OCI-LY3 (cell line): Measurements from ENCODE around the gene LRRFIP2.

Experiments
- H2AFZ ChIP-seq: fragments of 200-600, 300-600 bp; shearing (Covaris generic); 2 replicates; pipeline ENCODE4 v1.6.0; 2014; ENCODE audit warnings: antibody characterized with exemption, low read depth, low read length
- H3K27ac ChIP-seq: fragments of 200-600, 300-600 bp; sonication (generic); 2 replicates; pipeline ENCODE4 v1.5.1; 2014; ENCODE audit warnings: mild to moderate bottlenecking, low read length, moderate library complexity, mixed read lengths
- H3K27me3 ChIP-seq: fragments of 200-600, 300-600 bp; sonication (generic); 2 replicates; pipeline ENCODE4 v1.6.1; 2014; ENCODE audit warnings: low read depth, low read length, mixed read lengths
- H3K36me3 ChIP-seq: fragments of 200-600, 300-600 bp; sonication (generic); replicated peaks from 2 replicates; pipeline ENCODE3; 2014; ENCODE audit warnings: low read depth, low read length, mixed read lengths
- H3K4me1 ChIP-seq: fragments of 300-600, 200-600 bp; sonication (generic); 2 replicates; pipeline ENCODE4 v1.6.1; 2014; ENCODE audit warnings: low read length, mixed read lengths
- H3K4me2 ChIP-seq: fragments of 200-600, 300-600 bp; sonication (generic); 2 replicates; pipeline ENCODE4 v1.6.1; 2014; ENCODE audit warnings: low read length, mixed read lengths
- H3K4me3 ChIP-seq: fragments of 300-600, 200-600 bp; sonication (generic); 2 replicates; pipeline ENCODE4 v1.5.1; 2014; ENCODE audit warnings: antibody characterized with exemption, mild to moderate bottlenecking, low read length, moderate library complexity
- H3K79me2 ChIP-seq: fragments of 300-600, 200-600 bp; shearing (Covaris generic); 2 replicates; pipeline ENCODE4 v1.6.1; 2014; ENCODE audit warnings: mild to moderate bottlenecking, low read length, mixed read lengths
- H3K9ac ChIP-seq: fragments of 300-600, 200-600 bp; shearing (Covaris generic); 2 replicates; pipeline ENCODE4 v1.6.0; 2014; ENCODE audit warnings: mild to moderate bottlenecking, low read length, moderate library complexity
- H3K9me3 ChIP-seq: fragments of 200-600, 300-600 bp; shearing (Covaris generic); 2 replicates; pipeline ENCODE4 v1.6.1; 2014; ENCODE audit warnings: low read length, mixed read lengths; ENCODE audit not compliant: insufficient read depth
- H4K20me1 ChIP-seq: fragments of 200-600, 300-600 bp; sonication (generic); 2 replicates; pipeline ENCODE4 v1.6.1; 2016; ENCODE audit warnings: low read length, mixed read lengths; ENCODE audit not compliant: insufficient read depth
- CTCF ChIP-seq: fragments of 200-600, 300-600 bp; sonication (generic); IDR thresholded peaks from 2 replicates; pipeline ENCODE4 v1.5.1; 2014; ENCODE audit warnings: antibody characterized with exemption, low read length, low read depth
- EZH2phosphoT487 ChIP-seq: fragments of 200-600 bp; shearing (Covaris generic); IDR thresholded peaks from 2 replicates; pipeline ENCODE4 v1.6.1; 2018; ENCODE audit warnings: antibody characterized with exemption, mixed run types, low read depth

The LRRFIP2 gene

GRCh38 chr3:37071921-37072320 is 102.5 kb downstream of the LRRFIP2 start:
- H3K27me3 ChIP-seq, result no peaks in the 10 kb centered on the region
- H2AFZ ChIP-seq, result no peak overlapping the region
- H3K4me1 ChIP-seq, result no peaks in the 10 kb centered on the region
- no peaks in the 10 kb centered on the region for H3K79me2 ChIP-seq
- H3K36me3 ChIP-seq, result peaks cover 3% of the 10 kb centered on the region
- H3K4me2 ChIP-seq, result no peak overlapping the region
- no peak overlapping the region for H3K9ac ChIP-seq
- H3K27ac ChIP-seq, result no peak overlapping the region
- H4K20me1 ChIP-seq, result no peaks in the 10 kb centered on the region
- no peak overlapping the region for H3K4me3 ChIP-seq
- TF ChIP-seq EZH2phosphoT487 (no peak), CTCF (no peak)
- no peaks in the 10 kb centered on the region for H3K9me3 ChIP-seq

- Histone ChIP-seq H4K20me1 (no peaks in the 10 kb centered on the region), H3K79me2 (no peaks in the 10 kb centered on the region), H3K9me3 (no peaks in the 10 kb centered on the region), H3K27ac (no peak overlapping the region), H3K4me3 (no peak overlapping the region), H3K4me2 (no peak overlapping the region), H3K9ac (no peak overlapping the region), H3K27me3 (no peaks in the 10 kb centered on the region), H3K4me1 (peaks cover under 1% of the 10 kb centered on the region; the same call in 1 of the 2 replicates), H2AFZ (no peak overlapping the region), H3K36me3 (peaks cover 10% of the 10 kb centered on the region)
- TF ChIP-seq EZH2phosphoT487, result no peak
- no peak for TF ChIP-seq CTCF
Observed at GRCh38 chr3:37068031-37068430, 106.4 kb downstream of the LRRFIP2 start.

GRCh38 chr3:37067577-37067976 is 106.8 kb downstream of the LRRFIP2 start:
- Histone ChIP-seq H3K9ac (no peak overlapping the region), H3K36me3 (peaks cover 10% of the 10 kb centered on the region), H2AFZ (no peak overlapping the region), H3K27ac (no peak overlapping the region), H3K4me1 (peaks cover 5% of the 10 kb centered on the region; the same call in 1 of the 2 replicates), H3K4me3 (no peak overlapping the region), H4K20me1 (no peaks in the 10 kb centered on the region), H3K79me2 (no peaks in the 10 kb centered on the region), H3K27me3 (no peaks in the 10 kb centered on the region), H3K9me3 (no peaks in the 10 kb centered on the region), H3K4me2 (no peak overlapping the region)
- TF ChIP-seq CTCF, result no peak
- TF ChIP-seq EZH2phosphoT487, result no peak

- TF ChIP-seq EZH2phosphoT487 (no peak), CTCF (no peak)
- H4K20me1 ChIP-seq, result no peaks in the 10 kb centered on the region
Observed at GRCh38 chr3:37064747-37065146, 109.6 kb downstream of the LRRFIP2 start.

More at GRCh38 chr3:37064747-37065146, 109.6 kb downstream of the LRRFIP2 start:
- no peak overlapping the region for H3K27ac ChIP-seq
- no peaks in the 10 kb centered on the region for H3K27me3 ChIP-seq
- H3K4me3 ChIP-seq, result no peak overlapping the region
- H2AFZ ChIP-seq, result no peak overlapping the region
- H3K36me3 ChIP-seq, result peaks cover 15% of the 10 kb centered on the region
- H3K9me3 ChIP-seq, result no peaks in the 10 kb centered on the region
- H3K9ac ChIP-seq, result no peak overlapping the region
- no peak overlapping the region for H3K4me2 ChIP-seq
- no peaks in the 10 kb centered on the region for H3K79me2 ChIP-seq
- peaks cover 8% of the 10 kb centered on the region; the same call in 1 of the 2 replicates for H3K4me1 ChIP-seq
